Measurements from ENCODE around the gene MT1E. TPM values are rescaled to one million over a fixed set of nuclear protein-coding genes. Genes with fewer than 3 reads are reported as not detected.

Gene MT1E
- total and polyA plus RNA-seq, 2 of the 8 experiments (the other 6 are each of a cell fraction or from before 2014, with no cell fraction given), result 7.9 to 117 TPM

DNA sequence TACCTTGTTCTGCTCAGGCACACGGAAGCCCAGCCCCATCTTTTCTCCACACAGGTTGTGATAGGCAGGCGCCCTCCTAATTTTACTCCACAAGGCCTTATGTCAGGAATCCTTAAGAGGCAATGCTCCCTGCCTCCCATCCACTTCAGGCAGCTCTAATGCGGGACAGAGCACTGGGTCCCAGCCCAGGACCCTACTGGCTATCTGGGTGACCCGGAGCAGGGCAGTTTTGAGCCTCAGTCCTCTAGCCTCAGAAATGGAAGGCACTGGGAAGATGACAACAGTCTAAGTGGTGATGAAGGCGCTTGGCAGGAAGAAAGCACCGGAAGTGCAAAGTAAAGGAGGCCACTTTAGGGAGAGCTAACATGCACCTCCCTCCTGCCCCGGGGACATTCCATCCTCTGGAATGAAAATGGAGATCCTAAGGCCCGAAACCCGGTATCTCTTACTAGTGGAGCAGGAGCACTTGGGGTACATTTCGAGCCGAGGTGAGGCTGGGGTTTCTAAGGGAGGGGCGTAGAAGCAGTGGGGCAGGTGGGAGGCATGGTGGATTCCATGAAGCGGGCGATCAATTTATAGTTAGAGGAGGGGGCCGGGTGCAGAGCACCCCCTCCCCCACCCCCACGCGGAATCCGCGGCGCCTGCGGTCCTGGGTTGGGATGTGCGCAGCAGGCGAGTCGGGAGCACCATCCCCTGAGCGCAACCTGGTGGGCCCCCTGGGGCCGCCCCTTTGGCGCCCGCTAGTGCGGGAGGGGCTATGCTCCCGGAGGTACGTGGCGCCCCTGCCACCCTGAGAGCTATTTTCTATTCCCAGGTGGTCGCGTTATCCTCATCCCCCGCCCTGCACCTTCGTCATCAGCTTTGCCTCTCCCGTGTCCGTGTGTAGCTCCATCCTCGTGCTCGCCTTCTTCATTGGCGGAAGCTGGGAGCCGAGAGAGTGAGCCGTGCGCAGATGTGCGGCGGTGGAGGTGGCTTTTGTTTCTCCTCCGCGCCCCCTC, 37.1 kb downstream of the MT1E start (continued):
- TF ChIP-seq POU5F1 (IDR thresholded peaks at IDR 0.05; ENCODE audit: low read depth, low read length) (no peak), CBX8 (IDR thresholded peaks at IDR 0.05; ENCODE audit: borderline replicate concordance, low read depth, low read length) (no peak), RBBP5 (IDR thresholded peaks at IDR 0.05; ENCODE audit: borderline replicate concordance, low read depth, low read length) (no peak), SUZ12 (IDR thresholded peaks at IDR 0.05; ENCODE audit: low read length) (peak; percentile 51), TEAD4 (IDR thresholded peaks at IDR 0.05; ENCODE audit: low read depth, low read length) (no peak), BACH1 (IDR thresholded peaks at IDR 0.05; ENCODE audit: low read length) (no peak), CEBPB (IDR thresholded peaks at IDR 0.05; ENCODE audit: low read depth, low read length) (no peak), SP2 (IDR thresholded peaks at IDR 0.05; ENCODE audit: low read length) (no peak), SIX5 (IDR thresholded peaks at IDR 0.05; ENCODE audit: low read depth, low read length) (no peak), ZNF274 (IDR thresholded peaks at IDR 0.05; ENCODE audit: borderline replicate concordance, extremely low read depth, low read length) (no peak), JUND (IDR thresholded peaks at IDR 0.05; ENCODE audit: low read length) (no peak), TAF7 (optimal IDR thresholded peaks at IDR 0.05; ENCODE audit: borderline replicate concordance, low read depth, low read length) (no peak), NRF1 (IDR thresholded peaks at IDR 0.05; ENCODE audit: low read depth, low read length) (no peak), HDAC6 (IDR thresholded peaks at IDR 0.05; ENCODE audit: low read depth, low read length) (no peak), POLR2A (IDR thresholded peaks at IDR 0.05; ENCODE audit: control extremely low read depth in 1 of 2, low read depth in 2 of 2, low read length in 2 of 2) (no peak), EP300 (IDR thresholded peaks at IDR 0.05; ENCODE audit: borderline replicate concordance in 1 of 2, low read depth in 2 of 2, low read length in 2 of 2) (no peak), CHD2 (IDR thresholded peaks at IDR 0.05; ENCODE audit: low read length) (no peak), TCF12 (IDR thresholded peaks at IDR 0.05; ENCODE audit: low read depth, low read length) (no peak), BRCA1 (IDR thresholded peaks at IDR 0.05; ENCODE audit: low read depth, low read length) (no peak), SP4 (IDR thresholded peaks at IDR 0.05; ENCODE audit: low read length) (no peak), SIRT6 (IDR thresholded peaks at IDR 0.05; ENCODE audit: low read length) (no peak)
- TF ChIP-seq, protein P1, sequence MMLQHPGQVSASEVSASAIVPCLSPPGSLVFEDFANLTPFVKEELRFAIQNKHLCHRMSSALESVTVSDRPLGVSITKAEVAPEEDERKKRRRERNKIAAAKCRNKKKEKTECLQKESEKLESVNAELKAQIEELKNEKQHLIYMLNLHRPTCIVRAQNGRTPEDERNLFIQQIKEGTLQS (IDR thresholded peaks at IDR 0.05; ENCODE audit: insufficient read depth, low read depth, low read length), result no peak
- TF ChIP-seq, protein P2, sequence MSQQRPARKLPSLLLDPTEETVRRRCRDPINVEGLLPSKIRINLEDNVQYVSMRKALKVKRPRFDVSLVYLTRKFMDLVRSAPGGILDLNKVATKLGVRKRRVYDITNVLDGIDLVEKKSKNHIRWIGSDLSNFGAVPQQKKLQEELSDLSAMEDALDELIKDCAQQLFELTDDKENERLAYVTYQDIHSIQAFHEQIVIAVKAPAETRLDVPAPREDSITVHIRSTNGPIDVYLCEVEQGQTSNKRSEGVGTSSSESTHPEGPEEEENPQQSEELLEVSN (IDR thresholded peaks at IDR 0.05), result 0 out of 2 replicates have a peak, but pooled peaks have one; percentile 11
- TF ChIP-seq, protein P3, sequence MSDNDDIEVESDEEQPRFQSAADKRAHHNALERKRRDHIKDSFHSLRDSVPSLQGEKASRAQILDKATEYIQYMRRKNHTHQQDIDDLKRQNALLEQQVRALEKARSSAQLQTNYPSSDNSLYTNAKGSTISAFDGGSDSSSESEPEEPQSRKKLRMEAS (IDR thresholded peaks at IDR 0.05), result peak; percentile 67
